ENCODE data around the gene TMPO. TPM values are rescaled to one million over a fixed set of nuclear protein-coding genes. Genes with fewer than 3 reads are reported as not detected.

The TMPO gene
- total RNA-seq, 1 donor from 2014 or later: 178 TPM

GRCh38 chr12:98533723-98534251 lies 18.4 kb downstream of the TMPO start:
- H3K36me3 Mint-ChIP-seq: peaks cover 34% of the 10 kb centered on the region
- no peaks in the 10 kb centered on the region for H3K27me3 Mint-ChIP-seq
- H3K4me1 Mint-ChIP-seq (ENCODE audit: unreplicated experiment): no peaks in the 10 kb centered on the region
- TF ChIP-seq, protein P1, sequence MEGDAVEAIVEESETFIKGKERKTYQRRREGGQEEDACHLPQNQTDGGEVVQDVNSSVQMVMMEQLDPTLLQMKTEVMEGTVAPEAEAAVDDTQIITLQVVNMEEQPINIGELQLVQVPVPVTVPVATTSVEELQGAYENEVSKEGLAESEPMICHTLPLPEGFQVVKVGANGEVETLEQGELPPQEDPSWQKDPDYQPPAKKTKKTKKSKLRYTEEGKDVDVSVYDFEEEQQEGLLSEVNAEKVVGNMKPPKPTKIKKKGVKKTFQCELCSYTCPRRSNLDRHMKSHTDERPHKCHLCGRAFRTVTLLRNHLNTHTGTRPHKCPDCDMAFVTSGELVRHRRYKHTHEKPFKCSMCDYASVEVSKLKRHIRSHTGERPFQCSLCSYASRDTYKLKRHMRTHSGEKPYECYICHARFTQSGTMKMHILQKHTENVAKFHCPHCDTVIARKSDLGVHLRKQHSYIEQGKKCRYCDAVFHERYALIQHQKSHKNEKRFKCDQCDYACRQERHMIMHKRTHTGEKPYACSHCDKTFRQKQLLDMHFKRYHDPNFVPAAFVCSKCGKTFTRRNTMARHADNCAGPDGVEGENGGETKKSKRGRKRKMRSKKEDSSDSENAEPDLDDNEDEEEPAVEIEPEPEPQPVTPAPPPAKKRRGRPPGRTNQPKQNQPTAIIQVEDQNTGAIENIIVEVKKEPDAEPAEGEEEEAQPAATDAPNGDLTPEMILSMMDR (conservative IDR thresholded peaks at IDR 0.05): no peak
- H3K4me3 Mint-ChIP-seq: no peak overlapping the region
- no peaks in the 10 kb centered on the region for H3K9me3 Mint-ChIP-seq
- DNase-seq (ENCODE audit: extremely low spot score, unreplicated experiment): no peak
- no peak overlapping the region for H3K27ac Mint-ChIP-seq

- no peak for DNase-seq (ENCODE audit: extremely low spot score, unreplicated experiment)
- peaks cover 42% of the 10 kb centered on the region for H3K36me3 Mint-ChIP-seq
- H3K4me3 Mint-ChIP-seq: no peak overlapping the region
- H3K4me1 Mint-ChIP-seq (ENCODE audit: unreplicated experiment): no peaks in the 10 kb centered on the region
- no peaks in the 10 kb centered on the region for H3K27me3 Mint-ChIP-seq
- H3K9me3 Mint-ChIP-seq: no peaks in the 10 kb centered on the region
- H3K27ac Mint-ChIP-seq: no peak overlapping the region
- TF ChIP-seq, protein P1 (conservative IDR thresholded peaks at IDR 0.05): no peak
Observed at GRCh38 chr12:98538031-98538430, 22.6 kb downstream of the TMPO start.

- Mint-ChIP-seq H3K27ac (no peak overlapping the region), H3K9me3 (no peaks in the 10 kb centered on the region), H3K27me3 (no peaks in the 10 kb centered on the region), H3K36me3 (peaks cover 41% of the 10 kb centered on the region), H3K4me3 (no peak overlapping the region), H3K4me1 (ENCODE audit: unreplicated experiment) (no peaks in the 10 kb centered on the region)
- TF ChIP-seq, protein P1 (conservative IDR thresholded peaks at IDR 0.05): no peak
- no peak for DNase-seq (ENCODE audit: extremely low spot score, unreplicated experiment)
Observed at GRCh38 chr12:98543701-98544100, 28.3 kb downstream of the TMPO start.

DNA sequence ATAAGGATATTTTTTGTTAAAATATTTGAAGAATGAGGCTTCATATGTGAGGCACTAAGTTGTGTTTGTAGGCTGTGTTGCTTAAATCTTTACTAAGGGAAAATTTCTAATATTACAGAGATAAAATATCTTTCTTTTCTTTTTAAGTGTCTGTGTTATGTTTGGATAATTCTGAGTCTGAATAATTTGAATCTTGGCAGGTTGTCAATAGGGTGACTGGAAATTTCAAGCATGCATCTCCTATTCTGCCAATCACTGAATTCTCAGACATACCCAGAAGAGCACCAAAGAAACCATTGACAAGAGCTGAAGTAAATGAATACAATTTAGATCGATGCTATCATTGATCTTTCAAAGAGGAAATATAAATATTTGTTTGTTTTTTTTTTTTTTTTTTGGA lies 29.4 kb downstream of the TMPO start:
- H3K27ac Mint-ChIP-seq: no peak overlapping the region
- no peaks in the 10 kb centered on the region for H3K4me1 Mint-ChIP-seq (ENCODE audit: unreplicated experiment)
- H3K27me3 Mint-ChIP-seq: no peaks in the 10 kb centered on the region
- no peak for DNase-seq (ENCODE audit: extremely low spot score, unreplicated experiment)
- TF ChIP-seq, protein P1 (conservative IDR thresholded peaks at IDR 0.05): no peak
- no peaks in the 10 kb centered on the region for H3K9me3 Mint-ChIP-seq
- no peak overlapping the region for H3K4me3 Mint-ChIP-seq
- H3K36me3 Mint-ChIP-seq: peaks cover 43% of the 10 kb centered on the region

DNA sequence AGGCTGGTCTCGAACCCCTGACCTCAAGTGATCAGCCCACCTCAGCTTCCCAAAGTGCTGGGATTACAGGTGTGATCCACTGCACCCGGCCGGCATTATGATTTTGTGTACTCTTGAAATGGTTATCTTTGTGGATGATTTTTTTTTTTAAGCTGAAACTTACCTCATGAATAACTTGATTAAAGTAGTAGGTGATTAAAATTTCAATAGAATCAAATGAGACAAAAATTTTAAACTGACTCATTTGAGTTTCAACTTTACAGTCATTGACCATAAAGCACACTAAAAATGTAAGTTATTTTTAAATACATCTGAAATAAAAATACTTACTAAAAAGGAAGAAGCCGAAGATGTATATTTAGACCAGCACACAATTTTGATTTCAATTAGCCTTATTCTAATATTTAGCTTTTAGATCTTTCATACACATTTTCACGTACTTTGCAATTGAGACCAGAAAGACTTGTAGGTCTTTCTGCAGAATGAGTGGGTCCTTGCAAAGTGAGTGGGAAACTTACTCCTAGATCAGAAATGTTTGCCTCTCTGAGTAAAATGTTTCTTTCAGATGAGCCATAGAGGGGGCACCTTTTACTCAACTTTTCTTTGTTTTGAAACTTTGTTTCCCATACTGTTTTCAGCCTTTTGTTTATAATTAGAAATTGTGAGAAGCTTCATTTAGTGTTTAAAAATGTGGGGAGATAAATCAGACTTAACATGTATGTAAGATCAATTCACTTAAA lies 34.2 kb downstream of the TMPO start:
- H3K4me1 Mint-ChIP-seq (ENCODE audit: unreplicated experiment): no peaks in the 10 kb centered on the region

More for the DNA sequence above, 34.2 kb downstream of the TMPO start:
- no peak overlapping the region for H3K4me3 Mint-ChIP-seq
- no peak overlapping the region for H3K27ac Mint-ChIP-seq
- no peaks in the 10 kb centered on the region for H3K9me3 Mint-ChIP-seq
- H3K27me3 Mint-ChIP-seq: no peaks in the 10 kb centered on the region
- H3K36me3 Mint-ChIP-seq: peaks cover 37% of the 10 kb centered on the region
- no peak for DNase-seq (ENCODE audit: extremely low spot score, unreplicated experiment)
- TF ChIP-seq, protein P1 (conservative IDR thresholded peaks at IDR 0.05): no peak
